GM20431 (cell line): Measurements from ENCODE around the gene FBXO46.
"Not testable (repeated sequence)": the region's sequence is repeated elsewhere in the genome, so short reads cannot be mapped to it uniquely, and the experiment has no call there.

Experiments
- in situ Hi-C: fragments of 300-500 bp; cut with MseI, MboI; formaldehyde crosslinking; loops from one replicate; pipeline ENCODE4 v1.15.0; 2020; ENCODE audit warnings: low sequenced_read_pairs; ENCODE audit not compliant: unreplicated experiment

FBXO46 gene

DNA sequence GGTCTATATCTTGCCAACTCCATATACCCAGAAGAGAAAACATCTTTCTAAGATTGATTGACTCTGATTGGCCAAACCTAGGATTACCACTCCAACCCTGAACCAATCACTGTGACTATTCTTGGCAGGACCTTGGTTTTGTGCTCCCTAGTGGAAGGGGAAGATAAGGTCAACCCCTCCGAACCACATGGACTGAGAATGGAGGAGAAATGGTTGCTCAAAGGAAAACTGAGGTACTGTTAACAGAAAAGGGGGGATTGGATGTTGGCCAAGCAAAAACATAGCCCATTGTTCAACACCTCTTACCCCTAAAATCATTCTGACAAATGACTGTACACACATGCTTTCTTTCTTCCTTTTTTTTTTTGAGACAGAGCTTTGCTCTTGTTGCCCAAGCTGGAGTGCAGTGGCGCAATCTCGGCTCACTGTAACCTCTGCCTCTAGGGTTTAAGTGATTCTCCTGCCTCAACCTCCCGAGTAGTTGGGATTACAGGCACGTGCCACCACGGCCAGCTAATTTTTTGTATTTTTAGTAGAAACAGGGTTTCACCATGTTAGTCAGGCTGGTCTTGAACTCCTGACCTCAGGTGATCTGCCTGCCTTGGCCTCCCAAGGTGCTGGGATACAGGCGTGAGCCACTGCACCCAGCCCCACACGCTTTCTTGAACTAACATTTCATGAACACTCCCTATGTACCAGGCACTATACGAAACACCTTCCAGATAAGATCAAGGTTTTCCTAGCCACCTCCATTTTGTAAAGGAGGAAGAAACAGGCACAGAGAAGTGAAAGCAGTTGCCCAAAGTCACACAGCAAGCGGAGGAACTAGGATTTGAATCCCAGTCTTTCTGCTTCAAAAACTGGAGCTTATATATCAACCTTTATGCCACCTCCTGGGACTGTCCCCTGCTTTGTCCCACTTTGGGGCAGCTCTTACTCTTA is 9.1 kb upstream of the FBXO46 start:
- in situ Hi-C loops, result no loop called here

DNA sequence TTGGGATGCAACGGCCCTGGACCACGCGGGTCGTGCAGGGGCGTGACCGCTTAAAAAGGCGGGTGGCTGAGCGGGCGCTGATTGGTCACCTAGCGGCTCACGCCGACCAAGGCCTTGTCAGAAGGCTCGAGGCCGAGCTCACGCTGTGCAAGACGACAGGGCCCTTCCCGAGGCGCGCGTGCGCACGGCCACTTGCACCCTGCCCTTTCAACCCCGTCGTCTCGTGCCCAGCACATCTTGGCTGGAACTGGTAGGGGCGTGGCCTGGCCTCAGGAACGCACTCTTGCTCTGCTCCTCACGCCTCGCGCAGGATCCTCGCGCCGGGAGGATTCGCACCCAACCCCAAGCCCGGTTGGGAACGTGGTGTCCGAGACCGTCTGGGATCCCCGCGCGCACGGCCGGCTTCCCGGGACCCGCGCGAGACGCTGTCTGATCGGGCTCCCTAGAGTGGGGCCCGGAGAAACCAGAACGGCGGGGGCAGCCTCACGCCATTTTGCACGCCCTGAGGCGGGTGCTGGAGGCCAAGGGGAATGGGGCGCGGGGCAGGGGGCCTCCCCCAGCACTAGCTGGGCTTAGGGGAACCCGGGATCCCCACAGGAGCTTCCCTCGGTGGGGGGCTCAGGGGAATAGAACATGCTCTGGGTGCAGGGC is 2.6 kb upstream of the FBXO46 start, which contains the start of gene MEIOSIN:
TSS of gene MEIOSIN (plus strand) at position 280 of the 651 bp plus-strand sequence. CDS start 1,938 bp downstream, outside the sequence.
- in situ Hi-C loops, result no loop called here

DNA sequence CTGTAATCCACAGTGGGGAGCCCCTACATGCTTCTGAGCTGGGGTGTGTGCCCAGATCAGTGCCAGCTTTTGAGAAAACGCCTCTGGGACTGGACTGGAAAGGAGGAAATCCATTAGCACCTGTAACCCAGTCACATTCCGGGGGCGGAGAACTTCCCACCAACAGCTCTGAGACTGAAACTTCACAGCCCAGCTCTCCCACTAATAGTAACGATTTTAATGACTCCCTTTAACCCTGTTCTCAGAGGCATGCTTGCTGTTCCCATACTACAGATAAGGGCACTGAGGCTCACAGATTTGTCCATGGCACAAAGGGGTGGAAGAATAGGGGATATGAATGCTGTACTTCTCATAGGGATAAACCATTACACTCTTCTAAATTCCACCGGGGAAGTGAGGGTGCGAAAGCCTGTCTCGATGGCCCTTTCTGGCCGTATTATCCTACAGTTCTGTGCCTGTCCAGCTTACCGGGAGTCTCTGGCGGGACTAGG is 851 bp downstream of the FBXO46 start:
- in situ Hi-C loops, result no loop called here

DNA sequence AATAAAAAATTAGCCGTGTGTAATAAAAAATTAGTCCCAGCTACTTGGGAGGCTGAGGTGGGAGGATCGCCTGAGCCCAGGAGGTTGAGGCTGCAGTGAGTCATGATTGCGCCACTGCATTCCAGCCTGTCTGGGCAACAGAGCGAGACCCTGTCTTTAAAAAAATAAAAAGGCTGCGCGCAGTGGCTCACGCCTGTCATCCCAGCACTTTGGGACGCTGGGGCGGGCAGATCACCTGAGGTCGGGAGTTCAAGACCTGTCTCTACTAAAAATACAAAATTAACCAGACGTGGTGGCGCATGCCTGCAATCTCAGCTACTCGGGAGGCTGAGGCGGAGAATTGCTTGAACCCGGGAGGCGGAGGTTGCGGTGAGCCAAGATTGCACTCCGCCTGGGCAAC is 2.0 kb downstream of the FBXO46 start:
- in situ Hi-C loops, result not testable (repeated sequence)

- in situ Hi-C loops, result not testable (repeated sequence)
Observed at GRCh38 chr19:45720065-45720464, 10.6 kb downstream of the FBXO46 start.

- in situ Hi-C loops, result no loop called here
Observed at GRCh38 chr19:45717983-45718650, 12.6 kb downstream of the FBXO46 start.

- in situ Hi-C loops, result no loop called here
Observed at GRCh38 chr19:45717131-45717982, 13.3 kb downstream of the FBXO46 start.

DNA sequence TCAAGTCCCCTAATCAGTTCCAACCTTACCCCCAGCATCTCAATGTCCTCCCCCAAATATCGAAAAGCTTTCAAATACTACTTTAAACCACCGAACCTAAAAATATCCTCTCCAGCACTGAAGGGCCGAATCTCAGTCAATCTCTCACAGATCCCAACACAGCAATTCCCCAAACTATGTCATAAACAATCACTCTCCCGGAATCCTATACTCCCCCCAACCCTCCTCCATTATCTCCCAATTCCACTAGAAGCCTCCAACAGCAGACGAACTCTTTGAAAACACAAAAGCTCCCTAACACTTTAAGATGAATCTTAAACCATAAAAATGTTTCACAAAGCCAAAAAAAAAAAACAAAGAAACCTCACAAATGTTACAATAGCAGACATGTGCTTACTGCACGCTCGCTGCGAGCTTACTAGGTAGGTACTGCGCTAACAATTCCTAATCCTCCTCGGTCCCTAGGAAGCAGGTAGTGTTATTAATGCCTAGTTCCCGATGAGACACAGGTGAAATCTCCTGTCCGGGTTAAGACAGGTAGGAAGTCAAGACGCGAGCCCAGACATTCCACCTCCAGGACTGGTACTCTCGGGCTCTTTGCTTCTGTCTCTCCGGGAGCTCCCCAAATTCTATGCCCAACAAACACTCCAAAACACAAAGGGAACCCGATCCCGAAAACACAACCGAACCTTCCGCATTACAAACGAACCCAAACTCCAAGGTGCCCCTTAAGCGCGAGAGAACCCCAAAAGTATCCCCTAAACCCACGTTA is 14.2 kb downstream of the FBXO46 start:
- in situ Hi-C loops, result no loop called here

DNA sequence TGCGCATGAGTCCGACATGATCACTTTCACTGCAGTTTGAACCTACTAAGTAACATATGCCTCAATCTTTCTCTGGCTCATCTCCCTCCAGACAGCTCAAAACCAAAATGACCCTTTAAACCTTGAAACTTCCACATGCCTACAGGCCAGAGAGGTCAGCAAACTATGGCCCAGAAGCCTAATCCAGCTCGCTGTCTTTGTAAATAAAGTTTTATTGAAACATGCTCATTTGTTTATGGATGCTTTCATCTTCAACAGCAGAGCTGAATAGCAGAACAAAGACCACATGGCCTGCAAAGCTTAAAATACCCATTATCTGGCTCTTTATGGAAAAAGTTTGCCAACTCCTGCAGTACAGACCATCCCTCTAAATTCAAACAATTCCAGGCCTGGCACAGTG is 15.6 kb downstream of the FBXO46 start:
- in situ Hi-C loops, result no loop called here

DNA sequence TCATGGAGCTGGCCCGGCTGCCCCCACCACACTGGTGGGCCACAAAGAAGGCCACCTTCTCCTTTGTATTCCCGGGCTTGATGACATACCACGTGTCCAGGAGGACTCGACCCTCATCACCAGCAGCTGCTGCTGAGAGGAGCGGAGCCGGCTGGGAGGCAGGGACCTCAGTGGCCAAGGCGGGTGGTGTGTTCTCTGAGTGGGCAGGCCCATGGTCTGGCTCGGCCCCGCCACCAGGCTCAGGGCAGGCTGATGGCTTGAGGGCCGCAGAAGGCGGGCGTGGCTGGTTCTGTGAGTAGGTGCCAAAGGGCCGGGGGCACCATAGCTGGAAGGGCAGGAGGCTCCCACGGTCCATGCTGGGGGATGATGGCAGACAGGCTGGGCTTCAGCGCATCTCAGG is 17.6 kb downstream of the FBXO46 start:
- in situ Hi-C loops, result no loop called here

DNA sequence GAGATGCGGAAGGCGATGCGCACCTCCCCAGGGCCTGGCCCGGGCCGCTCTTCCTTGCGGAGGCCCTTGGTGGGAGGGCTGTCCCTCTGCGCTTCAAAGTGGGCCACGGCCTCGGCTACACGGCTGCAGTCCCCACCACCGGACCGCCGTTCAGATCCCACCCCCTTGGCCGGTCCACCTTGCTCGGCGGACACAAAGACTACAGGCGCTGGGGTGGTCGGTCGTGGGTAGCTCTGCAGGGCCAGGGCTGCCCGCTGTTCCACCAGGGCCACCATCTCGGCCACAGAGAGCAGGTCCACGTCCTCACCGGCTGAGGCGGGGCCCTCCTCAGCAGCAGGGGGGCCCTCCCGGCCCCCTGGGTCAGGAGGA is 18.0 kb downstream of the FBXO46 start:
- in situ Hi-C loops, result no loop called here

GRCh38 chr19:45711851-45712698 is 18.6 kb downstream of the FBXO46 start:
- in situ Hi-C loops, result no loop called here

- in situ Hi-C loops, result no loop called here
Observed at GRCh38 chr19:45710356-45711130, 20.2 kb downstream of the FBXO46 start.

DNA sequence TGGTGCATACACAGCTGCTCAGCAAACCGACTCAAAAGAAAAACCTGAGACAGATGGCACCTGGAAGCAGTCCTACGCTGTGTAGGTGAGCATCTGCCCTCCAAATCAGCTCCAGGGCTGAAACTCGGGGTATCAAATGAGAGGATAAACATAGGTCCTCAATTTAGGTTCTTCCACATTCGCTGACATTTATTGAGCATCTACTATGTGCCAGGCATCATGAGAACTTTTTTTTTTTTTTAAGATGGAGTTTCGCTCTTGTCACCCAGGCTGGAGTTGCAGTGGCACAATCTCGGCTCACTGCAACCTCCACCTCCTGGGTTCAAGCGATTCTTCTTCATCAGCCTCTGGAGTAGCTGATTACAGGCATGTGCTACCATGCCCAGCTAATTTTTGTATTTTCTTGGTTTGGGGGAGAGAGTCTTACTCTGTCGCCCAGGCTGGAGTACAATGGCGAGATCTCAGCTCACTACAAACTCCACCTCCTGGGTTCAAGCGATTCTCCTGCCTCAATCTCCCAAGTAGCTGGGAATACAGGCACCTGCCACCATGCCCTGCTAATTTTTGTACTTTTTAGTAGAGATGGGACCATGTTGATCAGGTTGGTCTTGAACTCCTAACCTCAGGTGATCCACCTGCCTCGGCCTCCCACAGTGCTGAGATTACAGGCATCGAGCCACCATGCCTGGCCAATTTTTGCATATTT is 24.8 kb downstream of the FBXO46 start:
- in situ Hi-C loops, result no loop called here

DNA sequence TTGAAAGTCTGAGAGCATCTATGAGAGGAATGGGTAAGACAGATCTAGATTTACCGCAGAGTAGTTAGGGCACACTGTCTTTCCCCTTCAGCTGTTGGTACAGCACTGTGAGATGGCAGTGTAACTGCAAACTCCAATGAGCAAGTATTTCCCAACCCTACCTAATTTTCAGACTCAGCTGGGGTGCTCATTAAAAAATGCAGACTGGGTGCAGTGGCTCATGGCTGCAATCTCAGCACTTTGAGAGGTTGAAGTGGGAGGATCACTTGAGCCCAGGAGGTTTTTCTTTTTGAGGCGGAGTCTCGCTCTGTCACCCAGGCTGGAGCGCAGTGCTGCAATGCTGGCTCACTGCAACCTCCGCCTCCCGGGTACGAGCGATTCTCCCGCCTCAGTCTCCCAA is 25.6 kb downstream of the FBXO46 start:
- in situ Hi-C loops, result no loop called here

DNA sequence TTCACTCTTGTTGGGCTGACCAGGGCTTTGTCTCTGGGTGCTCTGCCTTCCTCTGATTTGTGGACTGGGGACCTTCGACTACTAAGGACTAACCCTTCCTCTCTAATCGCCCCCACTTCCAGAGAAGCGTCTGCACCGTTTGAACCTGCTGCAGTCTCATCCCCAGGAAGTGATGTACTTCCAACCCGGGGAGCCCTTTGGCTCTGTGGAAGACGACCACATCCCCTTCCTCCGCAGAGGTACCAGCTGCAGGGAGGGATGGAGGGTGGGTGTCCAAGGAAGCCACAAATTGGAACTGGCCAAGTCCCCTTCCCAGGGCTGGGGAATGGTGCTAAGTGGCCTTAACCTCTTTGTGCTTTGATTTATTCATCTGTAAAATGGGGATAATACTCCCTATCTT is 29.0 kb downstream of the FBXO46 start:
- in situ Hi-C loops, result no loop called here
